Lung (tissue), 12 donors: Measurements from ENCODE around the gene PPP2R5C. TPM values are rescaled to one million over a fixed set of nuclear protein-coding genes. Genes with fewer than 3 reads are reported as not detected.

Experiments
- ATAC-seq: fragments of 200-7000 bp; cut with Tn5 transposase; one replicate; pipeline ENCODE4 v1.9.1; 2020; ENCODE audit warnings: moderate number of reproducible peaks; ENCODE audit not compliant: insufficient read depth, low FRiP score
- DNase-seq, 3 donors: peaks; one replicate each; pipeline ENCODE4 v3.0.0-alpha.2; 2013 to 2017
- H3K27ac ChIP-seq, 2 donors: one replicate each; pipeline ENCODE4 v1.5.1; 2013; ENCODE audit warnings: mild to moderate bottlenecking in 2 of 2, moderate library complexity in 2 of 2, control low read depth in 1 of 2, inconsistent platforms in 1 of 2, low read depth in 1 of 2, low read length in 1 of 2
- H3K27me3 ChIP-seq, 3 donors: one replicate each; pipeline ENCODE4 v1.5.1; 2013; ENCODE audit warnings: low read length in 2 of 3; ENCODE audit not compliant: control insufficient read depth in 3 of 3, insufficient read depth in 3 of 3
- H3K36me3 ChIP-seq, 4 donors: one replicate each; pipeline ENCODE4 v1.5.1; 2013; ENCODE audit warnings: low read length in 4 of 4, mild to moderate bottlenecking in 1 of 4, moderate library complexity in 1 of 4; ENCODE audit not compliant: control insufficient read depth in 4 of 4, insufficient read depth in 4 of 4
- H3K4me1 ChIP-seq, 5 donors: one replicate each; pipeline ENCODE4 v1.5.1; 2013; ENCODE audit warnings: low read length in 5 of 5, mild to moderate bottlenecking in 2 of 5, moderate library complexity in 1 of 5; ENCODE audit not compliant: control insufficient read depth in 5 of 5, insufficient read depth in 5 of 5
- H3K4me3 ChIP-seq: one replicate; pipeline ENCODE4 v1.5.1; 2013; ENCODE audit warnings: mild to moderate bottlenecking, control low read depth, moderate library complexity
- H3K9ac ChIP-seq, 2 donors: one replicate each; pipeline ENCODE4 v1.5.1; 2013; ENCODE audit warnings: low read length in 2 of 2, control low read depth in 1 of 2; ENCODE audit not compliant: insufficient read depth in 1 of 2
- H3K9me3 ChIP-seq, 4 donors: one replicate each; pipeline ENCODE4 v1.5.1; 2013; ENCODE audit warnings: low read length in 3 of 4, mild to moderate bottlenecking in 1 of 4, moderate library complexity in 1 of 4; ENCODE audit not compliant: control insufficient read depth in 4 of 4, insufficient read depth in 3 of 4
- CTCF ChIP-seq: IDR thresholded peaks from 2 replicates; pipeline ENCODE4 v1.5.1; 2012; ENCODE audit warnings: mild to moderate bottlenecking; ENCODE audit errors: control extremely low read depth, extremely low read depth
- WGBS, 2 donors: extraction: QIAGEN DNeasy Blood & Tissue Kit; methylation state at CpG; one replicate each; pipeline ENCODE4 v1.1.7; 2013; 5-methylcytosine and 5-hydroxymethylcytosine counted together
- polyA plus RNA-seq, 2 donors: library from polyadenylated mRNA; stranded (reverse); fragments of 200-250 nt; gene quantifications; one replicate each; pipeline ENCODE4 v1.2.1, GENCODE V29; 2013
- total RNA-seq, 2 donors: library from RNA; depleted of rRNA in 1 of 2; stranded (reverse); fragments of >200 nt in 1 of 2; gene quantifications; one replicate each; pipeline ENCODE4 v1.2.1, GENCODE V29; 2014 to 2021
- donor health status: control.
- donor health status: control.
- donor health status: Bipolar disorder and iron deficiency.
- donor health status: healthy.
- donor health status: DM: yes; HTN: yes; CAD: no.

The PPP2R5C gene
- total and polyA plus RNA-seq, 4 donors = 66.6 to 180 (median 126) TPM

- Histone ChIP-seq H3K27ac (no peak overlapping the region), H3K9me3 (no peaks in the 10 kb centered on the region), H3K27me3 (no peaks in the 10 kb centered on the region), H3K4me3 (no peak overlapping the region), H3K36me3 (peaks cover 8 to 23% (median 22%) of the 10 kb centered on the region in 4 donors), H3K4me1 (no peaks in the 10 kb centered on the region), H3K9ac (no peak overlapping the region)
- no peak for TF ChIP-seq CTCF
- ATAC-seq = no peak
- DNase-seq = no peak
- 93 to 97% methylated on average over 8 of the region's 8 CpGs for WGBS, 2 donors
Observed at GRCh38 chr14:101914083-101914482, 152.6 kb downstream of the PPP2R5C start.

GRCh38 chr14:101915871-101916815 lies 154.6 kb downstream of the PPP2R5C start:
- H3K36me3 ChIP-seq = peaks cover 8 to 22% (median 13%) of the 10 kb centered on the region in 4 donors
- no peak overlapping the region for H3K9ac ChIP-seq
- no peak overlapping the region for H3K27ac ChIP-seq
- 96 to 99% methylated on average over 23 of the region's 23 CpGs for WGBS, 2 donors
- no peaks in the 10 kb centered on the region for H3K4me1 ChIP-seq
- H3K27me3 ChIP-seq = no peaks in the 10 kb centered on the region
- no peak for DNase-seq
- H3K9me3 ChIP-seq = no peaks in the 10 kb centered on the region
- no peak for ATAC-seq
- H3K4me3 ChIP-seq = no peak overlapping the region
- TF ChIP-seq CTCF = no peak

GRCh38 chr14:101916816-101917412 lies 155.4 kb downstream of the PPP2R5C start:
- H3K27me3 ChIP-seq = no peaks in the 10 kb centered on the region
- H3K4me1 ChIP-seq = no peaks in the 10 kb centered on the region
- TF ChIP-seq CTCF = no peak
- no peak for DNase-seq
- no peaks in the 10 kb centered on the region for H3K9me3 ChIP-seq
- WGBS, 2 donors = 86 to 92% methylated on average over 18 of the region's 18 CpGs
- no peak overlapping the region for H3K27ac ChIP-seq
- no peak overlapping the region for H3K9ac ChIP-seq
- peaks cover 5 to 21% (median 14%) of the 10 kb centered on the region in 4 donors for H3K36me3 ChIP-seq
- ATAC-seq = no peak
- no peak overlapping the region for H3K4me3 ChIP-seq
